Retinal pigment epithelial cell (primary cell): ENCODE data around the gene FBXO5.
A peak's percentile ranks its signal among the peaks of the same experiment; 100 is the strongest.
"Not testable (repeated sequence)": the region's sequence is repeated elsewhere in the genome, so short reads cannot be mapped to it uniquely, and the experiment has no call there.

Experiments
- DNase-seq: peaks from one replicate; pipeline ENCODE4 v3.0.0-alpha.2; 2010; ENCODE audit warnings: low read depth
- H3K4me3 ChIP-seq: 2 replicates; pipeline ENCODE4 v1.5.1; 2011; ENCODE audit warnings: mild to moderate bottlenecking, low read length, control low read depth, moderate library complexity
- CTCF ChIP-seq: conservative IDR thresholded peaks from 2 replicates; pipeline ENCODE4 v1.5.1; 2011; ENCODE audit warnings: low read depth, low read length, control low read depth, inconsistent platforms

Gene FBXO5

GRCh38 chr6:153003366-153003690 lies 20.5 kb upstream of the FBXO5 start:
- TF ChIP-seq CTCF: no peak
- DNase-seq: no peak

GRCh38 chr6:153002613-153003365 lies 19.9 kb upstream of the FBXO5 start, which contains the start of gene MTRF1L:
Gene MTRF1L, minus strand, starts transcription at chr6:153002709. Its CDS starts 24 bp downstream, at chr6:153002685.
- peak within 1 kb of the TSS; percentile 97 for H3K4me3 ChIP-seq
- peak; percentile 85 for DNase-seq

More at GRCh38 chr6:153003366-153003690, 20.5 kb upstream of the FBXO5 start:
- H3K4me3 ChIP-seq: peak overlapping the region; percentile 97

GRCh38 chr6:153001767-153002612 lies 19.1 kb upstream of the FBXO5 start:
- no peak for DNase-seq
- TF ChIP-seq CTCF: no peak

More at GRCh38 chr6:153002613-153003365, 19.9 kb upstream of the FBXO5 start, which contains the start of gene MTRF1L:
- no peak for TF ChIP-seq CTCF

GRCh38 chr6:153000790-153001189 lies 17.9 kb upstream of the FBXO5 start:
- H3K4me3 ChIP-seq: not testable (repeated sequence)

More at GRCh38 chr6:153001767-153002612, 19.1 kb upstream of the FBXO5 start:
- H3K4me3 ChIP-seq: peak overlapping the region; percentile 97

DNA sequence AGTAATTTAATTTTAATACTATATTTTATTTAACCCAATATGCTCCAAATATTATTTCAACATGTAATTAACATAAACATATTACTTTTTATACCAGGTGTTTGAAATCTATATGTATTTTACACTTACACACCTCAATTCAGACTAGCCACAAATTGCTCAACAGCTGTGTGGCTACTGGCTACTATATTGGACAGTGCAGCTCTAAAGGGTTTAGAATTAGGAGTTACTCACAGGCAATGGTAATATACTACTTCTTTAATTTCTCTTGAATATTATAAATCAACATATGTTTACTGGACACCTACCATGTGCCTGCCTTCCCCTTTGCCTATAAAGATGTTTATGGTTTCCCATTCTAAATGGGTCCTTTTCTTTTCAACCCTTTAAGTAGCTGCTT lies 17.4 kb upstream of the FBXO5 start:
- TF ChIP-seq CTCF: no peak
- no peak overlapping the region for H3K4me3 ChIP-seq
- no peak for DNase-seq

More at GRCh38 chr6:153000790-153001189, 17.9 kb upstream of the FBXO5 start:
- not testable (repeated sequence) for DNase-seq

DNA sequence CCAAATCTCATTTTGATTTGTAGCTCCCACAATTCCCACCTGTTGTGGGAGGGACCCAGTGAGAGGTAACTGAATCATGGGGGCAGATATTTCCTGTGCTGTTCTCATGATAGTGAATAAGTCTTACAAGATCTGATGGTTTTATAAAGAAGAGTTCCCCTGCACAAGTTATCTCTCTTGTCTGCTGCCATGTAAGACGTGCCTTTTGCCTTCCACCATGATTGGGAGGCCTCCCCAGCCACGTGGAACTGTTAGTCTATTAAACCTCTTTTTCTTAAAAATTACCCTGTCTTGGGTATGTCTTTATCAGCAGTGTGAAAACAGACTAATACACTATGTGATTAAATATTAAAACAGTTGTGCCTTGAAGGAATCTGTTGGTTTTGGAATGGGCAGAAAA lies 16.7 kb upstream of the FBXO5 start:
- not testable (repeated sequence) for H3K4me3 ChIP-seq, DNase-seq

GRCh38 chr6:152993847-152994246 lies 11.0 kb upstream of the FBXO5 start:
- no peak overlapping the region for H3K4me3 ChIP-seq
- no peak for TF ChIP-seq CTCF
- no peak for DNase-seq

- no peak overlapping the region for H3K4me3 ChIP-seq
- no peak for DNase-seq
- peak; percentile 17 for TF ChIP-seq CTCF
Observed at GRCh38 chr6:152993431-152993830, 10.6 kb upstream of the FBXO5 start.
